GM18526 (cell line): Measurements from ENCODE around the gene COA1.

Source experiments
- POLR2A ChIP-seq: IDR thresholded peaks from 3 replicates; pipeline ENCODE4 v1.6.1; 2011; ENCODE audit not compliant: insufficient read length; ENCODE audit errors: extremely low read depth

COA1 gene

GRCh38 chr7:43631559-43631958 is 97.8 kb downstream of the COA1 start:
- TF ChIP-seq POLR2A, result no peak

GRCh38 chr7:43630482-43630881 is 98.8 kb downstream of the COA1 start:
- no peak for TF ChIP-seq POLR2A

GRCh38 chr7:43629857-43630256 is 99.5 kb downstream of the COA1 start:
- no peak for TF ChIP-seq POLR2A

- no peak for TF ChIP-seq POLR2A
Observed at GRCh38 chr7:43628431-43628830, 100.9 kb downstream of the COA1 start.

GRCh38 chr7:43626695-43627094 is 102.6 kb downstream of the COA1 start:
- TF ChIP-seq POLR2A, result no peak

- TF ChIP-seq POLR2A, result no peak
Observed at GRCh38 chr7:43625980-43626379, 103.3 kb downstream of the COA1 start.

- TF ChIP-seq POLR2A, result no peak
Observed at GRCh38 chr7:43625453-43625852, 103.9 kb downstream of the COA1 start.

- no peak for TF ChIP-seq POLR2A
Observed at GRCh38 chr7:43624156-43624555, 105.2 kb downstream of the COA1 start.

- no peak for TF ChIP-seq POLR2A
Observed at GRCh38 chr7:43621729-43622448, 107.4 kb downstream of the COA1 start.

- no peak for TF ChIP-seq POLR2A
Observed at GRCh38 chr7:43619213-43620012, 109.9 kb downstream of the COA1 start.

GRCh38 chr7:43618073-43618472 is 111.2 kb downstream of the COA1 start:
- no peak for TF ChIP-seq POLR2A

GRCh38 chr7:43616977-43617376 is 112.3 kb downstream of the COA1 start:
- no peak for TF ChIP-seq POLR2A

GRCh38 chr7:43615558-43616145 is 113.7 kb downstream of the COA1 start:
- TF ChIP-seq POLR2A, result no peak

GRCh38 chr7:43612599-43613589 is 116.4 kb downstream of the COA1 start:
- TF ChIP-seq POLR2A, result no peak

GRCh38 chr7:43612128-43612527 is 117.2 kb downstream of the COA1 start:
- TF ChIP-seq POLR2A, result no peak
